ENCODE measurements around the gene MT1E.
A peak's percentile ranks its signal among the peaks of the same experiment; 100 is the strongest.

Gene MT1E

GRCh38 chr16:56608876-56609462 lies 16.6 kb upstream of the MT1E start:
- ChIA-PET POLR2A (interaction anchor here (0.7 to 1.5 kb wide), 10 partner anchors 9 to 158 kb away, joined by 3 to 13 read pairs (median 4); partner anchors contain the start of genes MT1E, MT1F, MT1X and NUDT21), CTCF (interaction anchor here (0.6 to 1.3 kb wide), 3 partner anchors 32 to 321 kb away, joined by 3 to 10 read pairs (median 4); no protein-coding TSS in a partner anchor)
- H3K9me3 ChIP-seq (ENCODE audit: control insufficient read depth, insufficient read depth, low read depth, low read length), result no peaks in the 10 kb centered on the region
- H3K36me3 ChIP-seq (ENCODE audit: control insufficient read depth in 2 of 2, insufficient read depth in 1 of 2, low read length in 2 of 2), result no peaks in the 10 kb centered on the region
- peaks cover 3% of the 10 kb centered on the region; the same call in 1 of the 2 replicates for H3K4me1 ChIP-seq (ENCODE audit: control insufficient read depth, insufficient read depth, low read length)
- peak overlapping the region; percentile 10; the same call in 1 of the 2 replicates for H3K27ac ChIP-seq (ENCODE audit: extremely low read depth, low read depth, low read length)
- H3K4me3 ChIP-seq (ENCODE audit: low read depth, low read length), result peak overlapping the region; percentile 51
- no peak for TF ChIP-seq ZNF580 (tag by site-specific recombination; IDR thresholded peaks at IDR 0.05)
- TF ChIP-seq SP2 (tag by site-specific recombination; IDR thresholded peaks at IDR 0.05), result no peak
- TF ChIP-seq ZNF366 (tag by site-specific recombination; conservative IDR thresholded peaks at IDR 0.05), result no peak; the same call in 1 of the 2 replicates
- TF ChIP-seq HIC1 (tag by site-specific recombination; IDR thresholded peaks at IDR 0.05), result peak; percentile 54
- TF ChIP-seq ZNF843 (tag by site-specific recombination; IDR thresholded peaks at IDR 0.05), result no peak
- no peak for TF ChIP-seq RBAK (tag by site-specific recombination; IDR thresholded peaks at IDR 0.05)
- TF ChIP-seq ZNF677 (tag by site-specific recombination; IDR thresholded peaks at IDR 0.05), result no peak
- TF ChIP-seq IKZF3 (tag by site-specific recombination; IDR thresholded peaks at IDR 0.05), result peak; percentile 34; the same call in 1 of the 2 replicates
- no peak for TF ChIP-seq ZNF707 (tag by site-specific recombination; IDR thresholded peaks at IDR 0.05)
- no peak for TF ChIP-seq ZNF514 (tag by site-specific recombination; IDR thresholded peaks at IDR 0.05)
- TF ChIP-seq KLF8 (tag by site-specific recombination; IDR thresholded peaks at IDR 0.05), result no peak
- no peak for TF ChIP-seq SALL2 (tag by site-specific recombination; IDR thresholded peaks at IDR 0.05; ENCODE audit: borderline replicate concordance)
- peak; percentile 27; the same call in 1 of the 2 replicates for TF ChIP-seq GLIS1 (tag by site-specific recombination; IDR thresholded peaks at IDR 0.05)
- TF ChIP-seq ZNF510 (tag by site-specific recombination; IDR thresholded peaks at IDR 0.05; ENCODE audit: insufficient replicate concordance), result no peak
- no peak for TF ChIP-seq ZNF362 (tag by site-specific recombination; IDR thresholded peaks at IDR 0.05)
- TF ChIP-seq BCL6B (tag by site-specific recombination; IDR thresholded peaks at IDR 0.05), result no peak
- no peak for TF ChIP-seq ZSCAN5A (tag by site-specific recombination; IDR thresholded peaks at IDR 0.05)
- peak; percentile 31; the same call in 1 of the 2 replicates for TF ChIP-seq ZBTB48 (tag by site-specific recombination; IDR thresholded peaks at IDR 0.05)
- TF ChIP-seq INSM2 (tag by site-specific recombination; IDR thresholded peaks at IDR 0.05), result no peak
- TF ChIP-seq ZNF23 (tag by site-specific recombination; IDR thresholded peaks at IDR 0.05; ENCODE audit: borderline replicate concordance), result no peak
- TF ChIP-seq ZNF747 (tag by site-specific recombination; IDR thresholded peaks at IDR 0.05), result no peak
- TF ChIP-seq TCF7L2 (IDR thresholded peaks at IDR 0.05; ENCODE audit: borderline replicate concordance, low read depth, low read length), result no peak
- no peak for TF ChIP-seq BCL11A (tag by site-specific recombination; IDR thresholded peaks at IDR 0.05; ENCODE audit: low read depth)
- TF ChIP-seq ZNF473 (tag by site-specific recombination; IDR thresholded peaks at IDR 0.05), result no peak
- TF ChIP-seq ZNF175 (tag by site-specific recombination; IDR thresholded peaks at IDR 0.05), result no peak
- no peak for TF ChIP-seq ZFP37 (tag by site-specific recombination; IDR thresholded peaks at IDR 0.05)
- TF ChIP-seq ZNF157 (tag by site-specific recombination; IDR thresholded peaks at IDR 0.05), result no peak
- TF ChIP-seq ZNF830 (tag by site-specific recombination; IDR thresholded peaks at IDR 0.05; ENCODE audit: low read depth), result no peak
- TF ChIP-seq WT1 (tag by site-specific recombination; IDR thresholded peaks at IDR 0.05), result peak; percentile 41; the same call in 1 of the 2 replicates

All from HEK293 (cell line).